DOHH2 (cell line): ENCODE data around the gene EZR.

Experiments used
- H3F3A ChIP-seq: fragments of 200-600 bp; sonication (generic), shearing (Covaris generic); 2 replicates; pipeline ENCODE4 v1.6.0; 2016; ENCODE audit warnings: antibody characterized with exemption, mild to moderate bottlenecking; ENCODE audit not compliant: control insufficient read depth, insufficient read depth
- H3K27ac ChIP-seq: fragments of 200-600 bp; sonication (generic); 2 replicates; pipeline ENCODE4 v1.5.1; 2014; ENCODE audit warnings: low read depth, mild to moderate bottlenecking, low read length, moderate library complexity
- H3K27me3 ChIP-seq: fragments of 200-600 bp; sonication (generic); 2 replicates; pipeline ENCODE4 v1.6.1; 2014; ENCODE audit warnings: mild to moderate bottlenecking, low read length, mixed read lengths; ENCODE audit not compliant: control insufficient read depth
- H3K36me3 ChIP-seq: fragments of 200-600 bp; sonication (generic); 2 replicates; pipeline ENCODE4 v1.6.1; 2014; ENCODE audit warnings: mild to moderate bottlenecking, low read length, moderate library complexity, mixed read lengths; ENCODE audit not compliant: control insufficient read depth
- H3K4me1 ChIP-seq: fragments of 200-600 bp; sonication (generic); 2 replicates; pipeline ENCODE4 v1.6.1; 2014; ENCODE audit warnings: mild to moderate bottlenecking, low read length, mixed read lengths; ENCODE audit not compliant: control insufficient read depth
- H3K4me2 ChIP-seq: fragments of 200-600 bp; sonication (generic); 2 replicates; pipeline ENCODE4 v1.6.0; 2014; ENCODE audit warnings: mild to moderate bottlenecking, low read length, moderate library complexity
- H3K4me3 ChIP-seq: fragments of 200-600 bp; sonication (generic); 2 replicates; pipeline ENCODE4 v1.5.1; 2014; ENCODE audit warnings: mild to moderate bottlenecking, low read length, mixed read lengths
- H3K79me2 ChIP-seq: fragments of 200-600 bp; sonication (generic); 2 replicates; pipeline ENCODE4 v1.6.1; 2014; ENCODE audit warnings: mild to moderate bottlenecking, low read length, mixed read lengths; ENCODE audit not compliant: control insufficient read depth
- H3K9me2 ChIP-seq: fragments of 200-600 bp; sonication (generic); replicated peaks from 2 replicates; pipeline ENCODE4 v1.6.1; 2014; ENCODE audit warnings: mild to moderate bottlenecking, low read length, mixed read lengths; ENCODE audit not compliant: control insufficient read depth
- H3K9me3 ChIP-seq: fragments of 200-600 bp; sonication (generic); 2 replicates; pipeline ENCODE4 v1.6.1; 2014; ENCODE audit warnings: antibody characterized with exemption, low read length, mixed read lengths; ENCODE audit not compliant: control insufficient read depth, insufficient read depth
- H4K20me1 ChIP-seq: fragments of 200-600 bp; sonication (generic); 2 replicates; pipeline ENCODE4 v1.6.0; 2014; ENCODE audit warnings: low read depth, mild to moderate bottlenecking, antibody characterized with exemption, low read length, moderate library complexity; ENCODE audit not compliant: control insufficient read depth, insufficient read depth
- CTCF ChIP-seq: fragments of 200-600 bp; sonication (generic); IDR thresholded peaks from one replicate; pipeline ENCODE4 v1.5.1; 2014; ENCODE audit warnings: antibody characterized with exemption, mild to moderate bottlenecking, low read depth, low read length; ENCODE audit not compliant: poor library complexity, severe bottlenecking
- EZH2phosphoT487 ChIP-seq: fragments of 200-600 bp; sonication (generic); IDR thresholded peaks from 2 replicates; pipeline ENCODE4 v1.6.1; 2017; ENCODE audit warnings: borderline replicate concordance, mild to moderate bottlenecking, antibody characterized with exemption, low read length, moderate library complexity, mixed read lengths

The EZR gene

GRCh38 chr6:158743033-158743651 lies 76.0 kb downstream of the EZR start:
- H4K20me1 ChIP-seq, result no peaks in the 10 kb centered on the region
- TF ChIP-seq EZH2phosphoT487 (no peak), CTCF (no peak)
- H3K9me2 ChIP-seq, result no peaks in the 10 kb centered on the region
- H3K4me1 ChIP-seq, result no peaks in the 10 kb centered on the region
- H3K79me2 ChIP-seq, result no peaks in the 10 kb centered on the region
- peaks cover 4% of the 10 kb centered on the region for H3K27me3 ChIP-seq
- no peak overlapping the region for H3K27ac ChIP-seq
- no peaks in the 10 kb centered on the region for H3K36me3 ChIP-seq
- no peak overlapping the region for H3K4me2 ChIP-seq
- H3F3A ChIP-seq, result no peaks in the 10 kb centered on the region
- H3K4me3 ChIP-seq, result no peak overlapping the region
- H3K9me3 ChIP-seq, result peaks cover 5% of the 10 kb centered on the region; the same call in 1 of the 2 replicates

GRCh38 chr6:158739673-158740072 lies 79.5 kb downstream of the EZR start:
- Histone ChIP-seq H3K4me1 (no peaks in the 10 kb centered on the region), H3K36me3 (no peaks in the 10 kb centered on the region), H3K9me3 (peaks cover 5% of the 10 kb centered on the region; the same call in 1 of the 2 replicates), H3K27me3 (peaks cover 4% of the 10 kb centered on the region), H3F3A (no peaks in the 10 kb centered on the region), H3K9me2 (no peaks in the 10 kb centered on the region), H3K27ac (no peak overlapping the region), H3K4me2 (no peak overlapping the region), H3K79me2 (no peaks in the 10 kb centered on the region), H3K4me3 (no peak overlapping the region), H4K20me1 (no peaks in the 10 kb centered on the region)
- TF ChIP-seq EZH2phosphoT487, result no peak
- no peak for TF ChIP-seq CTCF

GRCh38 chr6:158737710-158738615 lies 81.2 kb downstream of the EZR start:
- Histone ChIP-seq H3K4me2 (no peak overlapping the region), H3F3A (no peaks in the 10 kb centered on the region), H3K27ac (no peak overlapping the region), H3K4me1 (no peaks in the 10 kb centered on the region), H3K9me3 (peaks cover 11% of the 10 kb centered on the region), H3K27me3 (peaks cover 1% of the 10 kb centered on the region), H3K4me3 (no peak overlapping the region), H3K36me3 (no peaks in the 10 kb centered on the region), H3K9me2 (no peaks in the 10 kb centered on the region), H4K20me1 (no peaks in the 10 kb centered on the region), H3K79me2 (no peaks in the 10 kb centered on the region)
- TF ChIP-seq CTCF, result no peak
- TF ChIP-seq EZH2phosphoT487, result no peak
